Hindlimb muscle (tissue), 1 donor: Measurements from ENCODE around the gene SUMO3. TPM values are rescaled to one million over a fixed set of nuclear protein-coding genes. Genes with fewer than 3 reads are reported as not detected.
A peak's percentile ranks its signal among the peaks of the same experiment; 100 is the strongest.

Experiments
- DNase-seq: peaks from one replicate; pipeline ENCODE4 v3.0.0-alpha.2; 2013
- polyA plus RNA-seq: library from polyadenylated mRNA; unstranded; fragments of 120-200 nt; gene quantifications from one replicate; pipeline ENCODE4 v1.2.1, GENCODE V29; 2013; ENCODE audit not compliant: insufficient read length

SUMO3 gene
- 61.7 TPM for polyA plus RNA-seq

- peak; percentile 91 for DNase-seq
These were observed at the start of gene SUMO3 for GRCh38 chr21:44817914-44818639. TSS of gene SUMO3 (minus strand) at chr21:44818062. CDS start at chr21:44817968, 94 bp downstream.

- no peak for DNase-seq
These were observed 49.6 kb upstream of the SUMO3 start for GRCh38 chr21:44867464-44867863.

GRCh38 chr21:44866780-44867179 is 48.9 kb upstream of the SUMO3 start:
- no peak for DNase-seq

GRCh38 chr21:44865561-44866280 is 47.9 kb upstream of the SUMO3 start:
- DNase-seq = no peak

GRCh38 chr21:44862869-44863685 is 45.2 kb upstream of the SUMO3 start:
- DNase-seq = no peak

GRCh38 chr21:44858791-44859190 is 40.9 kb upstream of the SUMO3 start:
- DNase-seq = no peak

- DNase-seq = no peak
These were observed 40.4 kb upstream of the SUMO3 start for GRCh38 chr21:44858291-44858690.

- DNase-seq = no peak
These were observed 39.4 kb upstream of the SUMO3 start for GRCh38 chr21:44857127-44857892.

GRCh38 chr21:44856131-44856530 is 38.3 kb upstream of the SUMO3 start:
- DNase-seq = no peak

GRCh38 chr21:44855572-44855971 is 37.7 kb upstream of the SUMO3 start:
- no peak for DNase-seq

GRCh38 chr21:44854664-44855446 is 37.0 kb upstream of the SUMO3 start:
- no peak for DNase-seq

GRCh38 chr21:44854391-44854663 is 36.5 kb upstream of the SUMO3 start:
- DNase-seq = no peak

GRCh38 chr21:44853601-44854390 is 35.9 kb upstream of the SUMO3 start:
- DNase-seq = no peak

- DNase-seq = no peak
These were observed 33.2 kb upstream of the SUMO3 start for GRCh38 chr21:44850905-44851657.

GRCh38 chr21:44850208-44850800 is 32.4 kb upstream of the SUMO3 start:
- DNase-seq = no peak

- DNase-seq = no peak
These were observed 31.8 kb upstream of the SUMO3 start for GRCh38 chr21:44849616-44850130.

GRCh38 chr21:44848821-44849521 is 31.1 kb upstream of the SUMO3 start:
- DNase-seq = no peak

GRCh38 chr21:44847261-44848056 is 29.6 kb upstream of the SUMO3 start:
- DNase-seq = no peak
